RWPE2 (cell line): ENCODE results near the gene HARBI1.

ENCODE experiments used
- ATAC-seq: fragments of 200-7000 bp; cut with Tn5 transposase; 3 replicates; pipeline ENCODE4 v1.9.1; 2021; ENCODE audit warnings: low read depth
- DNase-seq: peaks from one replicate; pipeline ENCODE4 v3.0.0-alpha.2; 2020; ENCODE audit warnings: low spot score
- H3K27ac ChIP-seq: fragments of 450-650 bp; 2 replicates; pipeline ENCODE4 v1.5.1; 2017; ENCODE audit warnings: mild to moderate bottlenecking; ENCODE audit not compliant: poor library complexity, severe bottlenecking
- H3K27me3 ChIP-seq: fragments of 250-450 bp; sonication (Bioruptor Pico); 2 replicates; pipeline ENCODE4 v1.5.1; 2021; ENCODE audit warnings: mild to moderate bottlenecking, moderate library complexity; ENCODE audit not compliant: insufficient read depth, poor library complexity, severe bottlenecking
- H3K36me3 ChIP-seq: fragments of 250-450 bp; sonication (Bioruptor Pico); 2 replicates; pipeline ENCODE4 v1.5.1; 2020; ENCODE audit warnings: low read depth, mild to moderate bottlenecking, moderate library complexity
- H3K4me1 ChIP-seq: fragments of 250-450 bp; sonication (Bioruptor Pico); 2 replicates; pipeline ENCODE4 v1.5.1; 2021; ENCODE audit warnings: mild to moderate bottlenecking, moderate library complexity; ENCODE audit not compliant: insufficient read depth, poor library complexity, severe bottlenecking
- H3K4me3 ChIP-seq: fragments of 250-450 bp; sonication (Bioruptor Pico); 2 replicates; pipeline ENCODE4 v1.5.1; 2021; ENCODE audit warnings: mild to moderate bottlenecking, moderate library complexity; ENCODE audit not compliant: severe bottlenecking
- H3K9me3 ChIP-seq: fragments of 250-450 bp; sonication (Bioruptor Pico); 2 replicates; pipeline ENCODE4 v1.5.1; 2021; ENCODE audit warnings: mild to moderate bottlenecking, moderate library complexity; ENCODE audit not compliant: severe bottlenecking
- TF ChIP-seq, protein P1 (sequence below): fragments of 450-650 bp; IDR thresholded peaks from one replicate; pipeline ENCODE4 v1.5.1; 2017; ENCODE audit warnings: mild to moderate bottlenecking, moderate library complexity; ENCODE audit not compliant: poor library complexity, severe bottlenecking

HARBI1 gene

DNA sequence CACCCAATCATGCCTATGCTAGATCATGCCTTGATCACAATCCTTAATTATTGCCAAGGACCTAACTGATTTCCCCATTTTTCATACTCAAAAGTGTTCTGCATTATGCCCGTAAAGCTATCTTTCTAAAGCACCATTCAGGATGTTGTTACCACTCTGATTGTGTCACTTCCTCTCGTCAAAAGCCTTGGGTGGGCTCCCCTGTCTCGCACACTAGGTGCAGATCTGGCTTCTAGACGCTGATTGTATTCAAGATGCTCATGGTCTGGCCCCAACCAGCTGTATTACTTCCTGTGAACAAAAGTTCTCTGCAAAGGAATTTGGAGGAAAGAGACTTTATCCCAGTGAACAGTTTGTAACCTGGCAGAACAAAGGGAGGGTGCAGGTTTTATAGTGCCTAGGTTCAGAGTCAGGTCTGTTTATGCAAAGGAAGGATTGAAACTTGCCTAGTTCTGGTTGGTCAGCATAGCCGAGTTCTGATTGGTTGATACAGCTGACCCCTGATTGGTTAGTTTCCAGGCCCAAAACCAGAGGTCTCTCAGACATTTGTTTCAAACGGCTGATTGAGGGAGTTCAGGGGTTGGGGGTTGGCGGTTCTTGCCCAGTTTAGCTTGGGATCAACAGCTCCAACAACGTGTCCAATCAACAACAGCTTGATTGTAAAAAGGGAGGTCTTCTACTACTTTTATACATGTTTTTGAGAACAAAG is 25.8 kb upstream of the HARBI1 start:
- ATAC-seq (no peak), DNase-seq (no peak)
- no peaks in the 10 kb centered on the region for H3K27me3 ChIP-seq
- no peak overlapping the region for H3K4me3 ChIP-seq
- TF ChIP-seq, protein P1, sequence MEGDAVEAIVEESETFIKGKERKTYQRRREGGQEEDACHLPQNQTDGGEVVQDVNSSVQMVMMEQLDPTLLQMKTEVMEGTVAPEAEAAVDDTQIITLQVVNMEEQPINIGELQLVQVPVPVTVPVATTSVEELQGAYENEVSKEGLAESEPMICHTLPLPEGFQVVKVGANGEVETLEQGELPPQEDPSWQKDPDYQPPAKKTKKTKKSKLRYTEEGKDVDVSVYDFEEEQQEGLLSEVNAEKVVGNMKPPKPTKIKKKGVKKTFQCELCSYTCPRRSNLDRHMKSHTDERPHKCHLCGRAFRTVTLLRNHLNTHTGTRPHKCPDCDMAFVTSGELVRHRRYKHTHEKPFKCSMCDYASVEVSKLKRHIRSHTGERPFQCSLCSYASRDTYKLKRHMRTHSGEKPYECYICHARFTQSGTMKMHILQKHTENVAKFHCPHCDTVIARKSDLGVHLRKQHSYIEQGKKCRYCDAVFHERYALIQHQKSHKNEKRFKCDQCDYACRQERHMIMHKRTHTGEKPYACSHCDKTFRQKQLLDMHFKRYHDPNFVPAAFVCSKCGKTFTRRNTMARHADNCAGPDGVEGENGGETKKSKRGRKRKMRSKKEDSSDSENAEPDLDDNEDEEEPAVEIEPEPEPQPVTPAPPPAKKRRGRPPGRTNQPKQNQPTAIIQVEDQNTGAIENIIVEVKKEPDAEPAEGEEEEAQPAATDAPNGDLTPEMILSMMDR, result no peak
- no peaks in the 10 kb centered on the region for H3K9me3 ChIP-seq
- no peaks in the 10 kb centered on the region for H3K4me1 ChIP-seq
- peaks cover 38% of the 10 kb centered on the region for H3K36me3 ChIP-seq
- H3K27ac ChIP-seq, result no peak overlapping the region

DNA sequence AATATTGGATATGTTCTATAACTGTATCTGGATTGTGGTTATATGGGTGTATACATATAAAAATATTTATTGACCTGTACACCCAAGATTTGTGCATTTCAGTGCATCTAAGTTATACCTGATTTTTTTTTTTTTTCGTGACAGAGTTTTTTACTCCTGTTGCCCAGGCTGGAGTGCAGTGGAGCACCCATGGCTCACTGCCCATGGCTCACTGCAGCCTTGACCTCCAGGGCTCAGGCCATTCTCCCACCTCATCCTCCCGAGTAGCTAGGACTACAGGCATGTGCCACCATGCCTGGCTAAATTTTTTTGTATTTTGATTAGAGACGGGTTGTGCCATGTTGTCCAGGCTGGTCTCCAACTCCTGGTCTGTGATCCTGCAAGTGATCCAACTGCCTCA is 24.6 kb upstream of the HARBI1 start:
- Histone ChIP-seq H3K4me3 (no peak overlapping the region), H3K9me3 (no peaks in the 10 kb centered on the region), H3K4me1 (no peaks in the 10 kb centered on the region), H3K27me3 (no peaks in the 10 kb centered on the region), H3K27ac (no peak overlapping the region), H3K36me3 (peaks cover 35% of the 10 kb centered on the region)
- ATAC-seq (no peak), DNase-seq (no peak)
- TF ChIP-seq, protein P1, result no peak

DNA sequence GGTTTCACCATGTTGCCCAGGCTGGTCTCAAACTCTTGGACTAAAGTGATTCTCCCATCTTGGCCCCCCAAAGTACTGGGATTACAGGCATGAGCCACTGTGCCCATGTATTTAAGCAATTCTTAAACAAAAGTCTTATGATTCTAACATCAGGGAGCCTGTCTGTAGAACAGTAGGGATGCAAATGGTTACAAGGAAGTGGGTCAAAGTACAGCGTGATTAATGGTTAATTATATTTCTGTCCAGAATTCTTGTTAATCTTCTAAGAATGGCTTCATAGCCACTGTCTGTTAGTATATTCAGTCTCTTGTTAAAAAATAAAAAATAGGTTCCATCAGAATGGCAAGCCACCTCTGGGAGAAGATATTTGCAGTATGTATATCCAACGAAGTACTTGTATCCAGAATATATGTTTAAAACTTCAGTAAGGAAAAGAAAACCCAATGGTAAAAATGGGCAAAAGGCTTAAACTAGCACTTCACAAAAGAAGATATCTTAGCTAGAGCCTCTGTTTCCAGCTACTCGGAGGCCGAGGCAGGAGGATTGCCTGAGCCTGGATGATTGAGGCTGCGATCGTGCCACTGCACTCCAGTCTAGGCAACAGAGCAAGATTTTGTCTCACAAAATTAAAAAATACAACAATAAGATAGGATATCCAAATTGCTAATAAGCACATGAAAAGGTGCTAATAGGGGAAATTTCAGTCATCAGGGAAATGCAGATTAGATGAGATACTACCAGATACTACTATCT is 23.2 kb upstream of the HARBI1 start:
- Histone ChIP-seq H3K9me3 (no peaks in the 10 kb centered on the region), H3K4me1 (no peaks in the 10 kb centered on the region), H3K4me3 (no peak overlapping the region), H3K36me3 (peaks cover 22% of the 10 kb centered on the region), H3K27ac (no peak overlapping the region), H3K27me3 (no peaks in the 10 kb centered on the region)
- TF ChIP-seq, protein P1, result no peak
- no peak for DNase-seq
- no peak for ATAC-seq

DNA sequence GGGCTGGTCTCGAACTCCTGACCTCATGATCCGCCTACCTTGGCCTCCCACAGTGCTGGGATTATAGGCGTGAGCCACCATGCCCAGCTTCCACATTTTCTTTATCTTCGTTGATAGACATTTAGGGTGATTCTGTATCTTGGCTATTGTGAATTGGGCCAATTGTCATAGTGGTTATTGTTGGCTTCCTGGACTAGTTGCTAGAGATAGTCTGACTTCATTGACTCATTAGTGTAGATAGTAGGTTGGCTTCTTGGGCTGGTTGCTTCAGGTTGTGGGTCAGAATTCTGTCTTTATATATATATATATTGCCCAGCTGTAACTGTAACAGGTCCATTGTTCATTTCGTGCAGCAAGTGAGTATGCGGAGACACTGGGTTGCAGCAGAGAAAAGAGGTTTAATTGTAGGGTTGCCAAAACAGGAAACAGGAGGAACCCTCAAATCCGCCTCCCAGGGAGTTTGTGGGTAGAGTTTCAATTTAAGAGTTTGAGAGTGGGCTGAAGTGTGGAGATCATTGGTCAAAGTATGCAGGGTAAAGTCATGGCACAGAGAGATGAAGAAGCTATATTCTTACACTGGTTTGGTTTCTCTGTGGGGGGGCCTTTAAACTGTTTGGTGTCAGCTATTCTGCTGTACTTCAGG is 22.3 kb upstream of the HARBI1 start:
- H3K9me3 ChIP-seq, result no peaks in the 10 kb centered on the region
- ATAC-seq, result no peak
- TF ChIP-seq, protein P1, result no peak
- no peaks in the 10 kb centered on the region for H3K4me1 ChIP-seq
- no peak overlapping the region for H3K27ac ChIP-seq
- H3K4me3 ChIP-seq, result no peak overlapping the region
- peaks cover 22% of the 10 kb centered on the region for H3K36me3 ChIP-seq
- no peaks in the 10 kb centered on the region for H3K27me3 ChIP-seq
- no peak for DNase-seq
